ENCODE data around the gene TRMT61A. TPM values are rescaled to one million over a fixed set of nuclear protein-coding genes. Genes with fewer than 3 reads are reported as not detected.

TRMT61A gene
- total and polyA plus RNA-seq, 10 of the 15 experiments (the other 5 are each of a cell fraction or from before 2014, with no cell fraction given), result 0.11 to 21.9 (median 11.4) TPM

- Histone ChIP-seq H2AFZ (ENCODE audit: control insufficient read depth, low read depth, low read length) (no peak overlapping the region), H3K4me3 (no peak overlapping the region), H3K9me3 (replicated peaks; ENCODE audit: control insufficient read depth, insufficient read depth, low read length) (no peaks in the 10 kb centered on the region), H3K79me2 (ENCODE audit: control insufficient read depth, insufficient read depth, low read length) (no peaks in the 10 kb centered on the region), H4K20me1 (ENCODE audit: control insufficient read depth, insufficient read depth) (no peaks in the 10 kb centered on the region), H3K4me2 (ENCODE audit: control insufficient read depth, insufficient read depth) (no peak overlapping the region), H3K27me3 (replicated peaks in 1 of 2; ENCODE audit: control insufficient read depth in 2 of 2, insufficient read depth in 2 of 2, low read length in 1 of 2) (no peaks in the 10 kb centered on the region), H3K36me3 (ENCODE audit: control insufficient read depth in 2 of 2, insufficient read depth in 2 of 2, low read length in 1 of 2) (peaks cover 9 to 39% of the 10 kb centered on the region in 2 experiments), H3K4me1 (ENCODE audit: control insufficient read depth, insufficient read depth, low read length) (no peaks in the 10 kb centered on the region), H3K27ac (ENCODE audit: control insufficient read depth, insufficient read depth) (no peak overlapping the region), H3K9ac (ENCODE audit: control insufficient read depth, insufficient read depth, low read length) (no peak overlapping the region)
- no peak for DNase-seq (ENCODE audit: low read depth, low spot score)
- RAD21 ChIA-PET (ENCODE audit: unreplicated experiment), result no interaction called here
- no TSS peak for BruUV-seq (replicated peaks)
- ATAC-seq, result no peak
- in situ Hi-C loops (cut with MboI), result no loop called here
- intact Hi-C loops (cut with micrococcal nuclease; ENCODE audit: unreplicated experiment), result no loop called here
- CTCF ChIA-PET, result no interaction called here
- FAIRE-seq, result no peak
- 100% methylated on average over 10 of the region's 10 CpGs for WGBS (ENCODE audit: insufficient coverage, insufficient replicate concordance, low lambda C conversion rate, missing lambda C conversion rate)
- POLR2A ChIA-PET, result no interaction called here
- SMC1A ChIA-PET (ENCODE audit: uncharacterized antibody, unreplicated experiment), result no interaction called here
- no peak for TF ChIP-seq CUX1 (IDR thresholded peaks at IDR 0.05; ENCODE audit: insufficient replicate concordance, low read depth, low read length)
- TF ChIP-seq NFIC (IDR thresholded peaks at IDR 0.05; ENCODE audit: low read depth, low read length), result no peak
- no peak for TF ChIP-seq NRF1 (conservative IDR thresholded peaks at IDR 0.05; ENCODE audit: low read depth, low read length)
- no peak for TF ChIP-seq MAX (IDR thresholded peaks at IDR 0.05; ENCODE audit: low read depth, low read length)
- no peak for TF ChIP-seq GABPA (IDR thresholded peaks at IDR 0.05; ENCODE audit: low read depth)
- TF ChIP-seq FOXK2 (IDR thresholded peaks at IDR 0.05), result no peak
- TF ChIP-seq EED (IDR thresholded peaks at IDR 0.05; ENCODE audit: low read depth), result no peak
- TF ChIP-seq CBFB (IDR thresholded peaks at IDR 0.05; ENCODE audit: low read depth), result no peak
- no peak for TF ChIP-seq ATF2 (IDR thresholded peaks at IDR 0.05; ENCODE audit: low read length)
- TF ChIP-seq MYC (IDR thresholded peaks at IDR 0.05; ENCODE audit: insufficient read depth, insufficient read length, insufficient replicate concordance, low read length, severe bottlenecking), result no peak
- TF ChIP-seq GATAD2B (conservative IDR thresholded peaks at IDR 0.05; ENCODE audit: low read depth), result no peak
- TF ChIP-seq SIN3A (IDR thresholded peaks at IDR 0.05; ENCODE audit: low read depth, low read length), result no peak
- TF ChIP-seq DPF2 (IDR thresholded peaks at IDR 0.05), result no peak
- TF ChIP-seq ZNF217 (IDR thresholded peaks at IDR 0.05), result no peak
- no peak for TF ChIP-seq SKIL (IDR thresholded peaks at IDR 0.05; ENCODE audit: low read depth, poor library complexity, severe bottlenecking)
- no peak for TF ChIP-seq SREBF1 (IDR thresholded peaks at IDR 0.05; ENCODE audit: low read length)
Observed at GRCh38 chr14:103491691-103492090, 37.3 kb upstream of the TRMT61A start.
